Anterior cingulate cortex (tissue), 58 donors: ENCODE data around the gene LPAR2.
"Not testable (repeated sequence)": the region's sequence is repeated elsewhere in the genome, so short reads cannot be mapped to it uniquely, and the experiment has no call there.

Experiments used
- DNase-seq, 58 donors: peaks; one replicate each; lab custom pipeline; 2025; lab: John Stamatoyannopoulos, UW

LPAR2 gene

DNA sequence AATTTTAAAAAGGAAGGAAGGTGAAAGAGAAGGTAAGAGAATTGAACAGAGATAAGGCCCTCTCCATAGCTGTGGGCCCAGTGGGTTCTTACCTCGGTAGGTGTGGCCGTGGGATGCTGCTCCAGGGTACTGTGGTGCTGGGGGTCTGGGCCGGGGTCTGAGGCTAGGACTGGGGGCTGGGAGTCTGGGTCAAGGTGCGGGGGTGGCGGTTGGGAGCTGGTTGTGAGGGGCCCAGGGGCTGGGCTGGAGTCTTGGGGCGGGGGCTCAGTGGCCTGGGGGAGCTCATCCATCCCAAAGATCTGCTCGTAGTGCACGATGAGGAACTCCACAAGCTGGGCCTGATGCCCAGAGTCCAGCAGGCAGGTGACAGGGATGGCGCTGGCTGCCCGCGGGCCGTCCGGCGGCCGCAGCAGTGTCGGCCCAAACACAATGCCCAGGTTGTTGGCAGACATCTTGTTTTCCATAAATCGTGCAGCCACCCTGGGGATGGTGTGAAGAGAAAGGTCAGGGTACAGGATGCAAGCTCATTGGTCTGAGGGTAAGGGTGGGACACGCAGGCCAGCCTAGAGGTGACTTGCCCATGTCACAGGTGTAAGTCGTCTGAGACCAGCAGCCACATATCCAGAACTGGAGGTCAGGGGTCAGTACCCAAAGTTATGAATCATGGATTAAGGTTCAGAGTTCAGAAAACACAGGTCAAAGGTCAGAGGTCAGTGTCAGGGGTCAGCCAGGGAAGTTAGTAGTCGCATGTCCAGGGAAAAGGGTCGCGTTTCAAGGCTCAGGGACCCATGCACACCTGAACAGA, 5.9 kb upstream of the LPAR2 start:
- DNase-seq = no peak

DNA sequence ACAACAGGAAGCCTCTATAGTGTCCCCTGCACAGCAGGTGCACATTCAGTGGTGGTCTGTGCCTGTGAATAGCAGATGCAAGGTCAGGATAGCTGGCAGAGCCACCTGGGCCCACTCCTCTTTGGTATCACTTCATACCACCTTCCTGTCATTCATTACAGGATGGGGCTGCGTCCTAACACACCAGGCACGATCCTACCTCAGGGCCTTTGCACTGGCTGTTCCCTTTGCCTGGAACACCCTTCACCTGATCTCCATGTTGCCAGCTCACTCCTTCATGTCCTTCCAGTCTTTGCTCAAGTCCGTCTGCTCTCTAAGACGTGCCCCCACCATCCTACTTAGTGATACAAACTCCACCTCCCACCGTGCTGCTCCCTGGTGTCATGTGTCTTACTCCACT, 4.6 kb upstream of the LPAR2 start:
- no peak for DNase-seq

DNA sequence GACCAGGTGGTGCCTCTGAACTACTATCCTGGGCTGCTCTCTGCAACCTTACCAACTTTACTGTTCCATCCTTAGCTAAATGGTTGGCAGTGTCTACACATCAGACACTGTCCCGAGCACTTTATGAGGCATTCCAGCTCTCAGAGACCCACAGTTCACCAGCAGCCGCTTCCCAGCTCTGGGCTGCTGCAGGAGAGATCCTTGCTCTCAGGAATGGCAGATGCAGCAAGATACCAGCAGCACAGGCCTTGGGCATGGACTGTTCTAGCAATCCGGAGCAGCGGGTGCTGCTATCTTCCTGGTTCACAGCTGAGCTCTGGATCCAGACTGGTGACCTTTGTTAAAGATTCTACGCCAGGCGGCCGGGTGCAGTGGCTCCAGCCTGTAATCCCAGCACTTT, 3.3 kb upstream of the LPAR2 start:
- no peak for DNase-seq

DNA sequence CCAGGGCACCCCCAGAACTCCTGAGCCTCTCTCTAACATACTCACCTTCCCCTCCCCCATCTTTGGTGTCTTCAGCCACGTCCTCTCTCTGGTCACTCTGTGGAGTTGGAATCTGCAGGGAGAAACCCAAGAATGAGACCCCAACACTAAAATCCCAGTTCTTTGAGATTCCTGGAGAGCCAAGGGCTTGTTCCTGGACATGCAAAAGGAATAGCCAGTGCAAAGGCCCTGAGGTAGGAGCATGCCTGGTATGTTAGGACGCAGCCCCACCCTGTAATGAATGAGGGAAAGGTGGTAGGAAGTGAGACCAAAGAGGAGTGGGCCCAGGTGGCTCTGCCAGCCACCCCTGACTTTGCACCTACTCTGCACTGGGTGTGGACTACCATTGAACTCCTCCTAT, 2.4 kb upstream of the LPAR2 start:
- no peak for DNase-seq

DNA sequence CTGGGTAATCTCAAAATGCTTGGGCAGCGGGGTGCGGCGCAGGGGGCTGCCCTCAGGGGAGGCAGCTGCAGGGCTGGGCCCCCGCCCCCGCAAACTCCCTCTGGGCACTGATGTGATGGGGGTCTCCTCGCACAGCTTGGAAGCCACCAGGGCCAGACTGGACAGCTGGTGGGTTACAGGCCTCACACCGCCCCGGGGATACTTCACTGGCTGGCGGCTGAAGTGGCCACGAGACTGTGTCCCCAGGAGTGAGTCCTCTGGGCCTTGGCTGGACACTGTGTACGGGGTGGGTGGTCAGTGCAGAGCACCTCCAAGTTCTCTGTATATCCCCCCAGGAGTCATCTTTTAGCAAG, 2.0 kb upstream of the LPAR2 start:
- no peak for DNase-seq

DNA sequence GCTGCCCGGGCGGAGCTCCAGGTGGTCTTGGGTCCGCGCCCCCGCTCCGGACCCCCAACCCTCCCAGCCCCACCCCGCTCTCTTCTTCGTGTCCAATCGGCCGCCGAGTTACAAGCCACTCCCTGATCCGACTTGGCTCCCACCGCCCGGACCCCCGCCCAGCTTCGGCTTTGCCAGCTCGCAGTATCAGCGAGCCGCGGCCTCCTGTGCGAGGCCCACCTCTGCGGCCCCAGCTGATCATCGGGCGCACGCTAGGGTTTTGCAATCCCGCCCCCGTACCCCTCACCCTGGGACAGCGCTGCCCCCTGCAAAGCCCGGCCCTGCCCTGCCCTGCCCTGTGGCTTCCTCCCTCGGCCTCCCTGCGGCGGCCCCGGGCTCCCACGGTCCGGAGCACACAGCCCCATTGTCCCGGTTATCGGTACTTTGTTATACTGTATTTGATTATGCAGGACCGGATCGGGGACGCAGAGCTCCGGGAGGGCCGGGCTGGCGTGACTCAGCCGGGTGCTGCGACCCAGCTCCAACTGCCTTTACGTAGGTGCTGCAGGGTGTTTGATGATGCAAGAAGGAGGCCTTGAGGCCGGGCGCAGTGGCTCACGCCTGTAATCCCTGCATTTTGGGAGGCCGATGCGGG, 598 bp upstream of the LPAR2 start:
- peak in 1 of 58 donors; percentile 12 for DNase-seq

DNA sequence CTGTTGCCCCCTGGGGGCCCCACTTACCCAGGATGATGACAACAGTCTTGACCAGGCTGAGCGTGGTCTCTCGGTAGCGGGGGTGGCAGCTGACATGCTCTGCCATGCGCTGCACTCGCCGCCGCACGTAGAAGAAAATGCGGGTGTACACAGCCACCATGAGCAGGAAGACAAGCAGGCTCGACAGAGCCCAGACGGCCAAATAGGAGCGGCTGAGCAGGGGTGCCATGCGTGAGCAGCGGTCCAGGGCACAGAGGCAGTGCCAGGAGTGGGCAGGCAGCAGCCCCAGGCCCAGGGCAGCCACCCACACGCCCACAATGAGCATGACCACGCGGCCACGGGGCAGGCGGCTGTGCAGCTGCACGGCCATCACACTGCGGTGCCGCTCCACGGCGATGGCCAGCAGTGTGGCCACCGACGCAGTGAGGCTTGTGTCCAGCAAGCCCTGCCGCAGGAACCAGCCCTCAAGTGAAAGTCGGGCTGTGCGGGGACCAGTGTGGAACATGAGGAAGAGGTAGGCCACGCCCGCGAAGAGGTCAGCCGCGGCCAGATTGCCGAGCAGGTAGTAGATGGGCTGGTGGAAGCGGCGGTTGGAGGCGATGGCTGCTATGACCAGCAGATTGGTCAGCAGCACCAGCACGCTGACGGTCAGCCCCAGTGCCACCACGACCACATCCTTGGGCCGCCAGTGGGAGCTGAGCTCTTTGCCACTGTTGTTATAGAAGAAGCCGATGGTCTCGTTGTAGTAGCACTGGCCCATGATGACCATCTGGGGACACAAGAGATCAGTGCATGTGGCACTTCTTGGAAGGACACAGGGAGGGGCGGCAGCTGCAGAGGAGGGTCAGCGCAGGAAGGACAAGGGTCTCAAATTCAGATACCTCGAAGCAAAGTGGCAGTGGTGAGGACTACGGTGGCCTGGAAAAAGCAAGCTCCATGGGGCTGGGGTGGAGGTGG, 1.2 kb downstream of the LPAR2 start:
- no peak for DNase-seq

DNA sequence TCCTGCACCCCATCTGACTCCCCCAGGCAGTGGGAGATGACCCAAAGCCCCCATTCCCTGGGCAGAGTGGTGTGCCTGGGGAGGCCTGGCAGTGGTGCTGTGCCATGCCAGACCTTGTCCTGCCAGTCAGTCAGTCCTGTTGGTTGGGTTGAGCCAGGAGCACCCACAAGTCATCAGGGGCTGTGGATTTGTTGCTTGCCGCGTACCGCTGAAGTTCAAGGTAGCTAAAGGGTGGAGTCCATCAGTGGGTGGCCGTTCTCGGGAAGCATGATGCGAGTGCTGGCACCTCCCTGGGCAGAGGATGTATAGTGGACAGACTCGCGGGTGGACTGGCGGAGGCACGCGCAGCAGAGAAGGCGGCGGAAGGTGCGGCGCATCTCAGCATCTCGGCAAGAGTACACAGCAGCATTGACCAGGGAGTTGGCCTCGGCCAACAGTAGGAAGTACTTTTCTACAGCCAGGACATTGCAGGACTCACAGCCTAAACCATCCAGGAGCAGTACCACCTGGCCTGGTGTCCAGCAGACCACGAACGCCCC, 3.9 kb downstream of the LPAR2 start:
- no peak for DNase-seq

DNA sequence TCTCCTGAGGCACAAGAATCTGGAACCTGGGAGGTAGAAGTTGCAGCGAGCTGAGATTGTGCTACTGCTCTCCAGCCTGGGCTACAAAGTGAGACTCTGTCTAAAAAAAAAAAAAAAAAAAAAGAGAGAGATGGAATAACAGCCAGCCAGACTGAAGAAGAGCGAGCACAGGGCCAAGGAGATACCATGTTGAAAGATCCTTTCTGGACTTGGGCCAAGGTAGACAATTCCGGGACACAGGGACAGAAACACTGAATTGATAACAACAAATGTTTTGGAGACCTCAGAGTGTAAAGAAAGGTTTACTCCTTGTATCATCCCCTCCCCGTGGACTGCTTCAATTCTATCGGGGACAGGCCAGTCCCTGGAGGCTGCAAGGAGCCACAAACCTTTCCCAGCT, 4.6 kb downstream of the LPAR2 start:
- DNase-seq = no peak

DNA sequence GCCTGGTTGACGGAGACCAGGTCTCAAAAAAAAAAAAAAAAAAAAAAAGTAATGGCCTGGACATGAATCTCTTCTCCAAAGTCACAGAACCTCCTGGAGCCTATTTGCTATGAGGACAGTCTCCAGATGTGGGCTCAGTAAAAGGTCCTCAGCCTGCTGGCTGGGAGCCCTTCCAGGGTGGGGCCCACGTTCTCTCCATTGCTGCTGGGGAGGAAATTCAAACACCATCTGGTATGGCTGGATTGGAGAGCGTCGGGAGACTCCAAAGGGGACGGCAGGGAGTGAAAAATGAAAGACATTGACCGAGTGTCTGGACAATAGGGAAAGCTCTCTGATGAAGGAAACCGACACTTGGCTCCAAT, 8.2 kb downstream of the LPAR2 start:
- DNase-seq = no peak

DNA sequence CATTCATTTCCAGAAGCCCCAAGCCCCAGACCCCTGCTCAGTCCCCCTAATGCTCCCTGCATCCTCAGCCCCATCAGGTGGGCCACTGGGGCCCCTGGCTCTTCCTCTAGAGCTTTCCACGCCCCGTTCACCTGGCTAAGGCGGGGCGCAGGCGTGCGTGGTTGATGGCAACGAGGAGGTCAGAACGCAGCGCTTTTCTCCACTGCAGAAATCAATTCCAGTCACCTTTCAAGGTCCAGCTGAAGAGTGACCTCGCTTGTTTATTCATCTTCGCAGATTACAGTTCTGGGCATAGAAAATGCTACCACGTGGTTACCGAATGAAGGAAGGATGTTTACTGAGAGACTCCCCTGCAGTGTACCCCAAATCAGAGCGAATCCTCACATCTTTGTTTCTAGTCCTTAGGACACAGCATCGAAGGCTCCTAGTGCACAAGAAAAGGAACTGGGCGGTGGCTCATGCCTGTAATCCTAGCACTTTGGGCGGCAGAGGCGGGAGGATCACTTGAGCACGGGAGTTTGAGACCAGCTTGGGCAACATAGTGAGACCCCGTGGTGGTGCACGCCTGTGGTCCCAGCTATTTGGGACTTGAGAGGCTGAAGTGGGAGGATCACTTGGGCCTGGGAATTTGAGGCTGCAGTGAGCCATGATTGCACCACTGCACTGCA, 8.7 kb downstream of the LPAR2 start:
- no peak for DNase-seq

DNA sequence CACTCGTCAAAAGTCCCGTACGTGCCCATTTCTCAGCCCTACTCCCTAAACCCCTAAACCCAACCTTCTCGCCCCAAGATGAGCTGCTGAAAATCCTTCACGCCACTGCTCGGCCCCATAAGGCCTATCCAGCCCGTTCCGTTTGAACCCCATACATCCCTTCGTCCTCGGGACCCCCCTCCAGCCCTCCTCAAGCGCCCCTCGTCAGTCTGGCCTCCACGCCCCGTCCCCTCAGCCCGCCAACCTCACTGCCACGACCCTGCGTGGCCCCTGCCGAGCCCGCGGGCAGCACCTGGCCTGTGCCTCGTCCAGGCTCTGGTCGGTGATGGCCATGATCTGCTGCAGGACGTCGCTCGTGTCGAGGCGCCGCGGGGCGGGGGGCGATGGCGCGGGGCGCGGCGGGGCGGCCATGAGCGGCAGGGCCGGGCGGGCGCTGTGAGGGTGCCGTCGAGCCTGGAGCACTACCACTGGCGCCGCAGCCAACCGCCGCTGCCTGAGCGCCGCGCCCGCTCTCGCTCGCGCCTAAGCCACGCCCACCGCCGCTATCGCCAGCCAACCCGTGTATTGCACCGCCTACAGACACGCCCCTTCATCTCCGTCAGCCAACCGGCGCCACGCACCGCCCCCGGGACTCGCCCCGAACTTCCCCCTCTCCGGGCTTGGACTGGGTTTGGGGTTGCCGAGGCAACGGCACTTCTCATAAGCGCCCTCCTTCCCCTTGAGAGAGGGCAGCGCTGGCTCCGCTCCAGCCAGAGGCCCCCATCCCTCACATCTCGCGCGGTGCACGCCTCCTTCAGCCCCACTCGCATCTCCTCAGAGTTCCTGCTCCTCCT, 9.6 kb downstream of the LPAR2 start, which contains the start of gene PBX4:
Gene PBX4 (minus strand): TSS at position 469 of the 833 bp plus-strand sequence. CDS start 58 bp downstream, at position 411.
- peak; percentile 7 to 96 (median 88) for DNase-seq

DNA sequence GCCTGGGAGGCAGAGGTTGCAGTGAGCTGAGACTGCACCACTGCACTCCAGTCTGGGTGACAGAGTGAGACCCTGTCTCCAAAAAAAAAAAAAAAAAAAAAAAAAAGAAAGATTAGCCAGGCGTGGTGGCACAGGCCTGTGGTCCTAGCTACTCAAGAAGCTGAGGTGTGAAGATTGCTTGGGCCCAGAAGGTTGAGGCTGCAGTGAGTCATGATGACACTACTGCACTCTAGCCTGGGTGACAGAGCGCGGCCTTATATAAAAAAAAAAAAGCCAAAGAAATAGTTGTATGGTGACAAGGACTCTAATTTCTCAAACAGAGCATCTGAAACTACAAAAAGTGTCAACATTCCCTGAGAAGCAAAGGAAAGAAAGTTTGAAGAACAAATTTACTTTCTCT, 12.9 kb downstream of the LPAR2 start:
- DNase-seq = no peak

DNA sequence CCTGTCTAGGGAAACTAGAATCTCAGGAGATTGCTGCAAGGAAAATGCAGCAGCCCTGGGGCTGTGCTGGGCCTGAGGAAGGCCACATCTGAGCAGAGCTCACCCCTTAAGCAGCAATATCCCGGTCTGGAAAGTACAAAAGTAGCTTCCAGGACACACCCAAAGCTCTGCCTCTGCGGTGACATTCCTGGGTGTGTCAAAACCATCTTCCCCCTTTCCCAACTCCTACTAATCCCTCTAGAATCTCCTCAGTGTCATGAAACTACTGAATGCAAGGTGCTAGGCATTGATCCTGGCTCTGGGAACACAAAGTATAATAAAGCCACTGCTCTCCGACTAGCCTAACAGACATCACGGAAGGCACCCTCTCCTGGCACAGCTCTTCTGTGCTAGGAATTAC, 14.5 kb downstream of the LPAR2 start:
- DNase-seq = no peak

DNA sequence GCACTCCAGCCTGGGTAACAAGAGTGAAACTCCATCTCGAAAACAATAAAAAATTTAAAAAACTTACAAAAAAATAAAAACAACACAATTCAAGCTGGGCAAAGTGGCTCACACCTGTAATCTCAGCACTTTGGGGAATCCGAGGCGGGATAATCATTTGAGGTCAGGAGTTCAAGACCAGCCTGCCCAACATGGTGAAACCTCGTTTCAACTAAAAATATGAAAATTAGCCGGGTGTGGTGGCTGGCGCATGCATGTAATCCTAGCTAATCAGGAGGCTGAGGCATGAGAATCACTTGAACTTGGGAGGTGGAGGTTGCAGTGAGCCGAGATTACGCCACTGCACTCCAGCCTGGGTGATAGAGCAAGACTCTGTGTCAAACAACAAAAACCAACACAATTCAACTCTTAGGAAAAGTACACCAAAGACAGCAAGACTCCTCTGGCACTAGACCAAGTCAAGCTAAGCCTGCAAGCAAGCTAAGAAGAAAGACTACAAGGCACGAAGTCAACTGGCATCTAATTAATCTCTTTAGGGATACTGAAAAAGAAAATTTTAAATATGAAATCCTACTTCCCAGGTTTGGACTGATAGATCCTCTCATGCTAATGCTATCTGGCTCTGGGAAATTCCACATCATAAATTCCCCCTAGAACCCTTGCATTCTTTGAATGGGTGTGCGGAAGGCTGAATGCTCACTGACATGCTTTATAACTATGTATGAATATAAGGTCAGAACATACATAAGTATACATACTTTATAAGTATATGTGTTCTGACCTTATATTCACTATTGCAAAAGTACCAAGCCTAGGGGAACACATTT, 17.4 kb downstream of the LPAR2 start:
- DNase-seq = no peak

DNA sequence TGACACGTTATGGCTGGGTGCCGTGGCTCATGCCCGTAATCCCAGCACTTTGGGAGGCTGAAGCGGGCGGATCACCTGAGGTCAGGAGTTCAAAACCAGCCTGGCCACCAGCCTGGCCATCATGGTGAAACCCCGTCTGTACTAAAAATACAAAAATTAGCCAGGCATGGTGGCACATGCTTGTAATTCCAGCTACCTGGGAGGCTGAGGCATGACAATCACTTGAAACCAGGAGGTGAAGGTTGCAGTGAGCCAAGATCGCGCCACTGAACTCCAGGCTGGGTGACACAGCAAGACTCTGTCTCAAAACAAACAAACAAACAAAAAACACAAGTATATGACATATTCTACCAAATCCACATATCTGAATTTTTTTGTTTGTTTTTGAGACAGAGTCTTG, 21.3 kb downstream of the LPAR2 start:
- DNase-seq = not testable (repeated sequence)

DNA sequence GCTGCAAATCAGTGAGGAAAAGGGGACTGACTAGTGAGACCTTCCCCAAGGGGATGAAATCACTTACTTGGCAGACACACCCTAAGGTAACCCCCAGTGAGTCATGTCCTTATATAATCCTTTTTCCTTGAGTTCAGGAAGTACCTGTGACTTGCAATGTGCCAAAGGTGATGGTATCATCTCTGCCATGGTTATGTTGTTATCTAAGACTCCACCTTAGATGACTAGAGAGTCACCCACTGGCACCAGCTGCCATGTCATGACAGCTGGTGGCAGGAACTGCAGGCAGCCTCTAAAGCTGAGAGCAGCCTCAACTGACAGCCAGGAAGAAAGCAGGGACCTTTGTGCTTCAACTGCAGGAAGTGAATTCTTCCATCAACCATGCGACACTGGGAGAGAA, 22.0 kb downstream of the LPAR2 start:
- no peak for DNase-seq

DNA sequence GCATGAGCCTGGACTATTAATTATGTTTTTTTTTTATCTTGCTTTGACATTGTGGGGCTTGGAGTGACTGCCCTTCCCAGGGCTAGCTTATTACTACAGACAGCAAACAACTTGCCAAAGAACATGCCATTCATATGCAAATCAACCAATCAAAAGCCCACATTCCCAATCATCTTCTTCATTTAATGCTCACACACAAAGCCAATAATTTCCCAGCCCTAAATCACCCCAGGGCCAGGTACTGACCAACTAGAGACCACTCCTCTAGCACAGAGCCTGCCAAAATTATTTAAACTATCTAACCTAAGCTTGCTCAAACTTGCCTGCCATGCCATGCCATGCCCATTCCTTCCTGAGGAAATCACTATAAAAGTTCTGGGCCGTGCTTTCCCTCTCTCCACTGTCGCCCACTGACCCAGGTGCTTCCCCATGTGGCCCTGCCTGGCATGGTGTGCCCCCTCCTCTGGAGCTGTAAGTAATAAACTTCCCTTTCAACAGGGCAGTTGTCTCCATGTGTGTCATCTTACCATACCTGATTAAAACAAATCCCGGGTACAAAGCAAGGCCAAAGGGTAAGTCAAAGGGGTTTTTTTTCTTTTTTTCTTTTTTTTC, 25.2 kb downstream of the LPAR2 start:
- DNase-seq = peak in 1 of 58 donors; percentile 1
